NCI-H2227 treated with DMSO at 0.1 percent for 48 hours (cell line): ENCODE measurements around the gene GABRA4.

Experiments used
- DNase-seq: peaks from one replicate; lab custom pipeline; 2025; lab: John Stamatoyannopoulos, UW

The GABRA4 gene

GRCh38 chr4:46927201-46927600 lies 66.2 kb downstream of the GABRA4 start:
- no peak for DNase-seq

- no peak for DNase-seq
Measured at GRCh38 chr4:46924789-46925529, 68.4 kb downstream of the GABRA4 start.

GRCh38 chr4:46922205-46922604 lies 71.2 kb downstream of the GABRA4 start:
- DNase-seq: no peak

- DNase-seq: no peak
Measured at GRCh38 chr4:46909078-46909477, 84.3 kb downstream of the GABRA4 start, which contains the start of gene COX7B2. TSS of gene COX7B2 (minus strand) at chr4:46909245. CDS start at chr4:46735192, 174,053 bp downstream.

GRCh38 chr4:46908148-46908547 lies 85.2 kb downstream of the GABRA4 start:
- DNase-seq: no peak

GRCh38 chr4:46900082-46900481 lies 93.3 kb downstream of the GABRA4 start:
- DNase-seq: no peak

- DNase-seq: no peak
Measured at GRCh38 chr4:46894826-46895225, 98.6 kb downstream of the GABRA4 start.

- no peak for DNase-seq
Measured at GRCh38 chr4:46890056-46890455, 103.3 kb downstream of the GABRA4 start.

- DNase-seq: no peak
Measured at GRCh38 chr4:46889410-46889809, 104.0 kb downstream of the GABRA4 start.

- DNase-seq: no peak
Measured at GRCh38 chr4:46886711-46887110, 106.7 kb downstream of the GABRA4 start.

- DNase-seq: no peak
Measured at GRCh38 chr4:46878641-46879040, 114.7 kb downstream of the GABRA4 start.

GRCh38 chr4:46874811-46875210 lies 118.6 kb downstream of the GABRA4 start:
- DNase-seq: no peak

- no peak for DNase-seq
Measured at GRCh38 chr4:46870411-46870810, 123.0 kb downstream of the GABRA4 start.
